Measurements from ENCODE around the gene HS6ST2. TPM values are rescaled to one million over a fixed set of nuclear protein-coding genes. Genes with fewer than 3 reads are reported as not detected.

Gene HS6ST2
- total RNA-seq, 1 experiment from 2014 or later: 24.6 TPM

DNA sequence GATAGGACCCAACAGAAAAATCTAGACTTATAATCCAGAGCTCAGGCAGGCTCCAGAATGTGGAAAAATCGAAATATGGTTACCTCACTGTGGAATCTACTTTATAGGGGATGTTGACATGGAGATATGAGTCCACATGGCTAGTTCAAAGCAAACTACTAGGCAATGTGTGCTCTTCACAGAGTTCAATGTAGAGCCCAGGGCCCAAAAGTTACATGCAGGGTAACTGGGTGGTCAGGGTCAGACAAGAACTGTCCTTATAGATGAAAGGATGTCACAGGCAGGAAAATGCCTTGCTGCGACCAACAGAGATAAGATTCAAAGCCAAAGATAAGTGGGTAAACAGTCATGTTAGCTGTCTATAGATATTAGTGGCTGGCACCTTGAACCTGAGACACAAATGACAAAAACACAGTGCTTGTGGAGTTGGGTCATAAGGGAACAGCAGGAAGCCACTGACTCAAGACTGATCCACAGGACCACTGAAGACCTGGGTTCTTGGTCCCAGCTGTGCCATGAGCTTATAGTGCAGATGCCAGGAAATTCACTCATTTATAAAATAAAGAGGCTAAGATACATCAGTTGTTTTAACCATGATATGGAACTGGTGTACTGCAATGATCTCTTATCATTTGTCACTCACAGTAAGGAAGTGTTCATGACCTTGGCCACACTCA, 367.9 kb downstream of the HS6ST2 start:
- ChIA-PET RAD21 (ENCODE audit: low non-redundant PET in 1 of 2, low total read pairs in 2 of 2, uncharacterized antibody in 2 of 2, unreplicated experiment in 2 of 2) (no interaction called here), CTCF (no interaction called here), POLR2A (no interaction called here)
- H3K36me3 ChIP-seq (ENCODE audit: control insufficient read depth in 1 of 2, insufficient read depth in 2 of 2, low read length in 2 of 2): no peaks in the 10 kb centered on the region
- intact Hi-C loops (cut with micrococcal nuclease): no loop called here
- H3K9me2 ChIP-seq (ENCODE audit: insufficient read depth): no peaks in the 10 kb centered on the region
- no peaks in the 10 kb centered on the region for H3K4me1 ChIP-seq (ENCODE audit: control insufficient read depth in 1 of 2, insufficient read depth in 2 of 2, low read length in 2 of 2)
- DNase-seq (ENCODE audit: low read depth, low spot score) (no peak), ATAC-seq (no peak)
- no peak for TF ChIP-seq FOSL1 (IDR thresholded peaks at IDR 0.05; ENCODE audit: low read depth)
- TF ChIP-seq, protein P1, sequence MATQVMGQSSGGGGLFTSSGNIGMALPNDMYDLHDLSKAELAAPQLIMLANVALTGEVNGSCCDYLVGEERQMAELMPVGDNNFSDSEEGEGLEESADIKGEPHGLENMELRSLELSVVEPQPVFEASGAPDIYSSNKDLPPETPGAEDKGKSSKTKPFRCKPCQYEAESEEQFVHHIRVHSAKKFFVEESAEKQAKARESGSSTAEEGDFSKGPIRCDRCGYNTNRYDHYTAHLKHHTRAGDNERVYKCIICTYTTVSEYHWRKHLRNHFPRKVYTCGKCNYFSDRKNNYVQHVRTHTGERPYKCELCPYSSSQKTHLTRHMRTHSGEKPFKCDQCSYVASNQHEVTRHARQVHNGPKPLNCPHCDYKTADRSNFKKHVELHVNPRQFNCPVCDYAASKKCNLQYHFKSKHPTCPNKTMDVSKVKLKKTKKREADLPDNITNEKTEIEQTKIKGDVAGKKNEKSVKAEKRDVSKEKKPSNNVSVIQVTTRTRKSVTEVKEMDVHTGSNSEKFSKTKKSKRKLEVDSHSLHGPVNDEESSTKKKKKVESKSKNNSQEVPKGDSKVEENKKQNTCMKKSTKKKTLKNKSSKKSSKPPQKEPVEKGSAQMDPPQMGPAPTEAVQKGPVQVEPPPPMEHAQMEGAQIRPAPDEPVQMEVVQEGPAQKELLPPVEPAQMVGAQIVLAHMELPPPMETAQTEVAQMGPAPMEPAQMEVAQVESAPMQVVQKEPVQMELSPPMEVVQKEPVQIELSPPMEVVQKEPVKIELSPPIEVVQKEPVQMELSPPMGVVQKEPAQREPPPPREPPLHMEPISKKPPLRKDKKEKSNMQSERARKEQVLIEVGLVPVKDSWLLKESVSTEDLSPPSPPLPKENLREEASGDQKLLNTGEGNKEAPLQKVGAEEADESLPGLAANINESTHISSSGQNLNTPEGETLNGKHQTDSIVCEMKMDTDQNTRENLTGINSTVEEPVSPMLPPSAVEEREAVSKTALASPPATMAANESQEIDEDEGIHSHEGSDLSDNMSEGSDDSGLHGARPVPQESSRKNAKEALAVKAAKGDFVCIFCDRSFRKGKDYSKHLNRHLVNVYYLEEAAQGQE (IDR thresholded peaks at IDR 0.05; ENCODE audit: low read depth): no peak
- no peaks in the 10 kb centered on the region; the same call in 1 of the 2 replicates for H3K27me3 ChIP-seq (ENCODE audit: insufficient read depth, low read length)
- no peak overlapping the region for H3K4me3 ChIP-seq (replicated peaks in 1 of 2; ENCODE audit: low read depth in 1 of 2, low read length in 2 of 2)
- H3K4me2 ChIP-seq (ENCODE audit: low read length): no peak overlapping the region
- H4K20me1 ChIP-seq (ENCODE audit: insufficient read depth): no peaks in the 10 kb centered on the region
- H3K27ac ChIP-seq (ENCODE audit: low read depth, low read length): no peak overlapping the region
- no peak overlapping the region for H2AFZ ChIP-seq (ENCODE audit: low read depth, low read length, poor library complexity, severe bottlenecking)
- no TSS peak for BruUV-seq (replicated peaks)
- H3K9ac ChIP-seq (ENCODE audit: low read length): no peak overlapping the region
- H3K79me2 ChIP-seq (ENCODE audit: insufficient read depth, low read length): no peaks in the 10 kb centered on the region
- no peaks in the 10 kb centered on the region for H3K9me3 ChIP-seq (ENCODE audit: control insufficient read depth in 1 of 2, insufficient read depth in 1 of 2, low read depth in 1 of 2, low read length in 2 of 2)

DNA sequence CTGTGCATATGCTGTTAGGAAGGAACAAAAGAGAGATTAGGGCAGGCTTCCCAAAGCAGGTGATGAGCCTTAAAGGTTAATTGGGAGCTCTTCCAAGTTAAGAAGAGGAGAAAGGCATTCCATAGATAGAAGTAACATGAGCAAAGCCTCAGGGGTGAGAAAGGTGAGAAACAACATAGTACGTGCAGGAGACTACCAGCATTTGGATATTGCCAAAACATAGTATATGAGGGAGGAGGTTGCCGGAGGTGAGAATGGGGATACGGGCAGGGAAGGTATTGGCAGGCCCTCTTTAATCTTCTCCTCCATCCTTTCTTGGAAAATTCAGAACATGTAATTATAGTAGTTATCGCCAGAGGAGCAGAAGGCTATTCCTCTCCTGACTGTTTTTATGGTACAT, 373.5 kb downstream of the HS6ST2 start:
- H3K9me3 ChIP-seq (ENCODE audit: control insufficient read depth in 1 of 2, insufficient read depth in 1 of 2, low read depth in 1 of 2, low read length in 2 of 2): no peaks in the 10 kb centered on the region
- H3K9ac ChIP-seq (ENCODE audit: low read length): no peak overlapping the region
- no peaks in the 10 kb centered on the region for H4K20me1 ChIP-seq (ENCODE audit: insufficient read depth)
- no peaks in the 10 kb centered on the region for H3K36me3 ChIP-seq (ENCODE audit: control insufficient read depth in 1 of 2, insufficient read depth in 2 of 2, low read length in 2 of 2)
- no peaks in the 10 kb centered on the region for H3K4me1 ChIP-seq (ENCODE audit: control insufficient read depth in 1 of 2, insufficient read depth in 2 of 2, low read length in 2 of 2)
- BruUV-seq (replicated peaks): no TSS peak
- H3K27ac ChIP-seq (ENCODE audit: low read depth, low read length): no peak overlapping the region
- no peak for ATAC-seq
- H3K27me3 ChIP-seq (ENCODE audit: insufficient read depth, low read length): no peaks in the 10 kb centered on the region
- no peak overlapping the region for H2AFZ ChIP-seq (ENCODE audit: low read depth, low read length, poor library complexity, severe bottlenecking)
- no peak for DNase-seq (ENCODE audit: low read depth, low spot score)
- H3K9me2 ChIP-seq (ENCODE audit: insufficient read depth): no peaks in the 10 kb centered on the region
- no peak overlapping the region for H3K4me3 ChIP-seq (replicated peaks in 1 of 2; ENCODE audit: low read depth in 1 of 2, low read length in 2 of 2)
- TF ChIP-seq, protein P2, sequence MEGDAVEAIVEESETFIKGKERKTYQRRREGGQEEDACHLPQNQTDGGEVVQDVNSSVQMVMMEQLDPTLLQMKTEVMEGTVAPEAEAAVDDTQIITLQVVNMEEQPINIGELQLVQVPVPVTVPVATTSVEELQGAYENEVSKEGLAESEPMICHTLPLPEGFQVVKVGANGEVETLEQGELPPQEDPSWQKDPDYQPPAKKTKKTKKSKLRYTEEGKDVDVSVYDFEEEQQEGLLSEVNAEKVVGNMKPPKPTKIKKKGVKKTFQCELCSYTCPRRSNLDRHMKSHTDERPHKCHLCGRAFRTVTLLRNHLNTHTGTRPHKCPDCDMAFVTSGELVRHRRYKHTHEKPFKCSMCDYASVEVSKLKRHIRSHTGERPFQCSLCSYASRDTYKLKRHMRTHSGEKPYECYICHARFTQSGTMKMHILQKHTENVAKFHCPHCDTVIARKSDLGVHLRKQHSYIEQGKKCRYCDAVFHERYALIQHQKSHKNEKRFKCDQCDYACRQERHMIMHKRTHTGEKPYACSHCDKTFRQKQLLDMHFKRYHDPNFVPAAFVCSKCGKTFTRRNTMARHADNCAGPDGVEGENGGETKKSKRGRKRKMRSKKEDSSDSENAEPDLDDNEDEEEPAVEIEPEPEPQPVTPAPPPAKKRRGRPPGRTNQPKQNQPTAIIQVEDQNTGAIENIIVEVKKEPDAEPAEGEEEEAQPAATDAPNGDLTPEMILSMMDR (IDR thresholded peaks at IDR 0.05 in 2 of 3, conservative IDR thresholded peaks at IDR 0.05 in 1 of 3; ENCODE audit: borderline replicate concordance in 1 of 3, insufficient read depth in 1 of 3, low read depth in 2 of 3, low read length in 2 of 3): no peak
- TF ChIP-seq EZH2phosphoT487 (IDR thresholded peaks at IDR 0.05; ENCODE audit: borderline replicate concordance): no peak
- TF ChIP-seq ZNF274 (IDR thresholded peaks at IDR 0.05; ENCODE audit: low read depth, low read length): no peak
- no peak for TF ChIP-seq POLR2A (IDR thresholded peaks at IDR 0.05; ENCODE audit: borderline replicate concordance, extremely low read depth, insufficient read depth, insufficient read length)
- TF ChIP-seq, protein P3, sequence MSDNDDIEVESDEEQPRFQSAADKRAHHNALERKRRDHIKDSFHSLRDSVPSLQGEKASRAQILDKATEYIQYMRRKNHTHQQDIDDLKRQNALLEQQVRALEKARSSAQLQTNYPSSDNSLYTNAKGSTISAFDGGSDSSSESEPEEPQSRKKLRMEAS (IDR thresholded peaks at IDR 0.05): no peak
- no peak overlapping the region for H3K4me2 ChIP-seq (ENCODE audit: low read length)
- ChIA-PET POLR2A (no interaction called here), CTCF (no interaction called here), RAD21 (ENCODE audit: low non-redundant PET in 1 of 2, low total read pairs in 2 of 2, uncharacterized antibody in 2 of 2, unreplicated experiment in 2 of 2) (no interaction called here)
- intact Hi-C loops (cut with micrococcal nuclease): no loop called here
- no peaks in the 10 kb centered on the region for H3K79me2 ChIP-seq (ENCODE audit: insufficient read depth, low read length)

All from HCT116 (cell line).